ENCODE measurements around the gene ABCC11.
A peak's percentile ranks its signal among the peaks of the same experiment; 100 is the strongest.
"Not testable (repeated sequence)": the region's sequence is repeated elsewhere in the genome, so short reads cannot be mapped to it uniquely, and the experiment has no call there.

ABCC11 gene

GRCh38 chr16:48197294-48197693 is 50.0 kb downstream of the ABCC11 start:
- DNase-seq: no peak

GRCh38 chr16:48194828-48195556 is 52.3 kb downstream of the ABCC11 start:
- peak; percentile 24 for DNase-seq

- no peak for DNase-seq
These were observed 53.5 kb downstream of the ABCC11 start for GRCh38 chr16:48193846-48194245.

GRCh38 chr16:48188449-48189102 is 58.8 kb downstream of the ABCC11 start:
- no peak for DNase-seq

GRCh38 chr16:48187779-48188178 is 59.6 kb downstream of the ABCC11 start:
- no peak for DNase-seq

GRCh38 chr16:48184681-48185080 is 62.7 kb downstream of the ABCC11 start:
- no peak for DNase-seq

GRCh38 chr16:48182979-48183537 is 64.3 kb downstream of the ABCC11 start:
- DNase-seq: no peak

GRCh38 chr16:48181746-48182520 is 65.4 kb downstream of the ABCC11 start:
- not testable (repeated sequence) for DNase-seq

GRCh38 chr16:48180868-48181480 is 66.4 kb downstream of the ABCC11 start:
- DNase-seq: no peak

GRCh38 chr16:48176635-48177408 is 70.5 kb downstream of the ABCC11 start:
- DNase-seq: no peak

- no peak for DNase-seq
These were observed 73.5 kb downstream of the ABCC11 start for GRCh38 chr16:48173889-48174288.

- DNase-seq: no peak
These were observed 74.7 kb downstream of the ABCC11 start for GRCh38 chr16:48172682-48173081.

GRCh38 chr16:48169896-48170295 is 77.4 kb downstream of the ABCC11 start:
- no peak for DNase-seq

GRCh38 chr16:48168075-48168474 is 79.3 kb downstream of the ABCC11 start:
- DNase-seq: no peak

GRCh38 chr16:48166617-48167016 is 80.7 kb downstream of the ABCC11 start:
- DNase-seq: not testable (repeated sequence)

GRCh38 chr16:48165961-48166578 is 81.3 kb downstream of the ABCC11 start:
- peak; percentile 19 for DNase-seq

- peak; percentile 67 for DNase-seq
These were observed 82.2 kb downstream of the ABCC11 start for GRCh38 chr16:48164907-48165715.

GRCh38 chr16:48162839-48163410 is 84.4 kb downstream of the ABCC11 start:
- DNase-seq: no peak

- DNase-seq: no peak
These were observed 85.4 kb downstream of the ABCC11 start for GRCh38 chr16:48161906-48162305.

- no peak for DNase-seq
These were observed 86.8 kb downstream of the ABCC11 start for GRCh38 chr16:48160575-48160974.

Measured in fibroblast of skin of right quadriceps (primary cell).